Measurements from ENCODE around the gene ABCC4.

GRCh38 chr13:94987869-94988268 is 313.4 kb downstream of the ABCC4 start:
- TF ChIP-seq, protein P1, sequence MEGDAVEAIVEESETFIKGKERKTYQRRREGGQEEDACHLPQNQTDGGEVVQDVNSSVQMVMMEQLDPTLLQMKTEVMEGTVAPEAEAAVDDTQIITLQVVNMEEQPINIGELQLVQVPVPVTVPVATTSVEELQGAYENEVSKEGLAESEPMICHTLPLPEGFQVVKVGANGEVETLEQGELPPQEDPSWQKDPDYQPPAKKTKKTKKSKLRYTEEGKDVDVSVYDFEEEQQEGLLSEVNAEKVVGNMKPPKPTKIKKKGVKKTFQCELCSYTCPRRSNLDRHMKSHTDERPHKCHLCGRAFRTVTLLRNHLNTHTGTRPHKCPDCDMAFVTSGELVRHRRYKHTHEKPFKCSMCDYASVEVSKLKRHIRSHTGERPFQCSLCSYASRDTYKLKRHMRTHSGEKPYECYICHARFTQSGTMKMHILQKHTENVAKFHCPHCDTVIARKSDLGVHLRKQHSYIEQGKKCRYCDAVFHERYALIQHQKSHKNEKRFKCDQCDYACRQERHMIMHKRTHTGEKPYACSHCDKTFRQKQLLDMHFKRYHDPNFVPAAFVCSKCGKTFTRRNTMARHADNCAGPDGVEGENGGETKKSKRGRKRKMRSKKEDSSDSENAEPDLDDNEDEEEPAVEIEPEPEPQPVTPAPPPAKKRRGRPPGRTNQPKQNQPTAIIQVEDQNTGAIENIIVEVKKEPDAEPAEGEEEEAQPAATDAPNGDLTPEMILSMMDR (conservative IDR thresholded peaks at IDR 0.05; ENCODE audit: low read depth, low read length) = no peak
- TF ChIP-seq EZH2 (IDR thresholded peaks at IDR 0.05; ENCODE audit: low read length, unreplicated experiment) = no peak
- no peak for TF ChIP-seq EZH2phosphoT487 (IDR thresholded peaks at IDR 0.05; ENCODE audit: borderline replicate concordance, low read length)

Data from PC-3 (cell line).